T-helper 17 cell (primary cell): ENCODE measurements around the gene SCYGR8. TPM values are rescaled to one million over a fixed set of nuclear protein-coding genes. Genes with fewer than 3 reads are reported as not detected.

Experiments used
- total RNA-seq, 4 donors: library from RNA in 2 of 4; stranded (reverse) in 2 of 4; gene quantifications; one replicate each; pipeline ENCODE4 v1.2.3 and lab custom pipeline; 2022 to 2026

SCYGR8 gene
- total RNA-seq, 2 donors from 2014 or later, result not detected

Other genes starting within 250 kb of the SCYGR8 start
- gene SCYGR2, start 147.0 kb upstream of the SCYGR8 start, total RNA-seq, result not detected
- gene SCYGR3, start 131.1 kb upstream of the SCYGR8 start, total RNA-seq, result not detected
- under 1 TPM in 1 of 2 donors, not detected in 1; 0.99 TPM for gene SCYGR4, start 128.4 kb upstream of the SCYGR8 start, total RNA-seq
- not detected for gene SCYGR5, start 79.1 kb upstream of the SCYGR8 start, total RNA-seq
- gene SLC19A3, start 27.9 kb upstream of the SCYGR8 start, total RNA-seq, result not detected
- not detected for gene SCYGR6, start 21.1 kb upstream of the SCYGR8 start, total RNA-seq
- not detected for gene SCYGR7, start 17.6 kb upstream of the SCYGR8 start, total RNA-seq
- 10 to 100 TPM; 24.3 to 39.7 TPM for gene CCL20, start 67.9 kb downstream of the SCYGR8 start, total RNA-seq
- gene DAW1, start 125.7 kb downstream of the SCYGR8 start, total RNA-seq, result not detected